Measurements from ENCODE around the gene DDX41.

DNA sequence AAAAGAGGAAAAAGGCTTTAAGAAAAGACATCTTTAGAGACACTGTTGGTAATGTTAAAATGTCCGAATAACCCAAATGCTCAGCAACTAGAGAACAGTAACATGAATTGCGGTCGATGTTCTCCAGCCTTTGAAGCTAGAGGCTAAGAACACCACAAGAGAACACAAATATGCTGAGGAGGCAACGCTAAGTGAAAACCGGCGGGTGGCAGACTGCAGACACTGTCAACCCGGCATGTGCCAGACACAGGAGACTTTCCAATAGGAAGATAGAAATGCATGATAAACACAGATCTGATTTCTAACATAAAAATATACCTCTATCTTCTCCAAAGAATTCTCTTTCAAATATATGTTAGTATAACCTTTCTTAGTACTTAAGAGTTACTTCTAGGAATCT lies 18.4 kb upstream of the DDX41 start:
- no peak for TF ChIP-seq CTCF (IDR thresholded peaks at IDR 0.05; ENCODE audit: low read length)
- TF ChIP-seq EZH2 (optimal IDR thresholded peaks at IDR 0.05; ENCODE audit: low read depth, low read length), result no peak

All from MM.1S (cell line).